ENCODE results near the gene LIN7C. TPM values are rescaled to one million over a fixed set of nuclear protein-coding genes. Genes with fewer than 3 reads are reported as not detected.

Gene LIN7C
- total and polyA plus RNA-seq, 4 donors: 5.2 to 43.7 (median 25.8) TPM

DNA sequence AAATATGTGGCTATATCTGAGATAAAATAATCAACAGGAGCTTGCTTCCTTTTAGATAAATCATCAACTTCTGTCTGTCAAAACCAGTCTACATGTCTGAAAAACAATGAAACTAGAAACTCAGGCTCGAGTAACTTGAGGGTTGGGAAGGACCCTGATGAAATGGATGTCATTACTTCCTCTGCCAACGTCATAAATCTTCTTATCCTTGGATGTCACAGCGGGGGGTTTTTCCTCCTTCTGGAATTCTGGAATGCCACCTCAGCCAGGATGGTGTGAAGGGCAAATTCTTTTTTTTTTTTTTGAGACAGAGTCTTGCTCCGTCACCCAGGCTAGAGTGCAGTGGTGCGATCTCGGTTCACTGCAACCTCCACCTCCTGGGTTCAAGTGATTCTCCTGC is 47.4 kb downstream of the LIN7C start:
- peaks cover 12 to 63% (median 40%) of the 10 kb centered on the region in 4 donors for H3K4me1 ChIP-seq (ENCODE audit: control insufficient read depth in 4 of 4, insufficient read depth in 4 of 4, low read length in 3 of 4)
- TF ChIP-seq, protein P1, sequence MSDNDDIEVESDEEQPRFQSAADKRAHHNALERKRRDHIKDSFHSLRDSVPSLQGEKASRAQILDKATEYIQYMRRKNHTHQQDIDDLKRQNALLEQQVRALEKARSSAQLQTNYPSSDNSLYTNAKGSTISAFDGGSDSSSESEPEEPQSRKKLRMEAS (IDR thresholded peaks at IDR 0.05): no peak
- TF ChIP-seq, protein P2, sequence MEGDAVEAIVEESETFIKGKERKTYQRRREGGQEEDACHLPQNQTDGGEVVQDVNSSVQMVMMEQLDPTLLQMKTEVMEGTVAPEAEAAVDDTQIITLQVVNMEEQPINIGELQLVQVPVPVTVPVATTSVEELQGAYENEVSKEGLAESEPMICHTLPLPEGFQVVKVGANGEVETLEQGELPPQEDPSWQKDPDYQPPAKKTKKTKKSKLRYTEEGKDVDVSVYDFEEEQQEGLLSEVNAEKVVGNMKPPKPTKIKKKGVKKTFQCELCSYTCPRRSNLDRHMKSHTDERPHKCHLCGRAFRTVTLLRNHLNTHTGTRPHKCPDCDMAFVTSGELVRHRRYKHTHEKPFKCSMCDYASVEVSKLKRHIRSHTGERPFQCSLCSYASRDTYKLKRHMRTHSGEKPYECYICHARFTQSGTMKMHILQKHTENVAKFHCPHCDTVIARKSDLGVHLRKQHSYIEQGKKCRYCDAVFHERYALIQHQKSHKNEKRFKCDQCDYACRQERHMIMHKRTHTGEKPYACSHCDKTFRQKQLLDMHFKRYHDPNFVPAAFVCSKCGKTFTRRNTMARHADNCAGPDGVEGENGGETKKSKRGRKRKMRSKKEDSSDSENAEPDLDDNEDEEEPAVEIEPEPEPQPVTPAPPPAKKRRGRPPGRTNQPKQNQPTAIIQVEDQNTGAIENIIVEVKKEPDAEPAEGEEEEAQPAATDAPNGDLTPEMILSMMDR (IDR thresholded peaks at IDR 0.05; ENCODE audit: low read depth, low read length, missing input control): no peak
- no peak for TF ChIP-seq HNF4G (IDR thresholded peaks at IDR 0.05)
- no peak for TF ChIP-seq SP1 (IDR thresholded peaks at IDR 0.05)
- no peak for TF ChIP-seq FOXA2 (IDR thresholded peaks at IDR 0.05)
- no peak for TF ChIP-seq NR2F2 (IDR thresholded peaks at IDR 0.05)
- TF ChIP-seq, protein P3, sequence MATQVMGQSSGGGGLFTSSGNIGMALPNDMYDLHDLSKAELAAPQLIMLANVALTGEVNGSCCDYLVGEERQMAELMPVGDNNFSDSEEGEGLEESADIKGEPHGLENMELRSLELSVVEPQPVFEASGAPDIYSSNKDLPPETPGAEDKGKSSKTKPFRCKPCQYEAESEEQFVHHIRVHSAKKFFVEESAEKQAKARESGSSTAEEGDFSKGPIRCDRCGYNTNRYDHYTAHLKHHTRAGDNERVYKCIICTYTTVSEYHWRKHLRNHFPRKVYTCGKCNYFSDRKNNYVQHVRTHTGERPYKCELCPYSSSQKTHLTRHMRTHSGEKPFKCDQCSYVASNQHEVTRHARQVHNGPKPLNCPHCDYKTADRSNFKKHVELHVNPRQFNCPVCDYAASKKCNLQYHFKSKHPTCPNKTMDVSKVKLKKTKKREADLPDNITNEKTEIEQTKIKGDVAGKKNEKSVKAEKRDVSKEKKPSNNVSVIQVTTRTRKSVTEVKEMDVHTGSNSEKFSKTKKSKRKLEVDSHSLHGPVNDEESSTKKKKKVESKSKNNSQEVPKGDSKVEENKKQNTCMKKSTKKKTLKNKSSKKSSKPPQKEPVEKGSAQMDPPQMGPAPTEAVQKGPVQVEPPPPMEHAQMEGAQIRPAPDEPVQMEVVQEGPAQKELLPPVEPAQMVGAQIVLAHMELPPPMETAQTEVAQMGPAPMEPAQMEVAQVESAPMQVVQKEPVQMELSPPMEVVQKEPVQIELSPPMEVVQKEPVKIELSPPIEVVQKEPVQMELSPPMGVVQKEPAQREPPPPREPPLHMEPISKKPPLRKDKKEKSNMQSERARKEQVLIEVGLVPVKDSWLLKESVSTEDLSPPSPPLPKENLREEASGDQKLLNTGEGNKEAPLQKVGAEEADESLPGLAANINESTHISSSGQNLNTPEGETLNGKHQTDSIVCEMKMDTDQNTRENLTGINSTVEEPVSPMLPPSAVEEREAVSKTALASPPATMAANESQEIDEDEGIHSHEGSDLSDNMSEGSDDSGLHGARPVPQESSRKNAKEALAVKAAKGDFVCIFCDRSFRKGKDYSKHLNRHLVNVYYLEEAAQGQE (IDR thresholded peaks at IDR 0.05): no peak
- no peak for TF ChIP-seq GABPA (IDR thresholded peaks at IDR 0.05 in 1 of 2, conservative IDR thresholded peaks at IDR 0.05 in 1 of 2)
- no peaks in the 10 kb centered on the region for H3K27me3 ChIP-seq (ENCODE audit: control insufficient read depth in 4 of 4, insufficient read depth in 4 of 4, low read length in 3 of 4)
- no peaks in the 10 kb centered on the region for H3K9me3 ChIP-seq (ENCODE audit: control insufficient read depth in 4 of 4, low read length in 3 of 4)
- H3K36me3 ChIP-seq (ENCODE audit: control insufficient read depth in 4 of 4, insufficient read depth in 3 of 4, low read depth in 1 of 4, low read length in 3 of 4): no peaks in the 10 kb centered on the region
- H3K27ac ChIP-seq (ENCODE audit: low read depth in 1 of 2, low read length in 2 of 2): no peak overlapping the region
- no peak overlapping the region for H3K4me3 ChIP-seq (ENCODE audit: low read depth in 1 of 3, low read length in 3 of 3)
- 85% methylated on average over 6 of the region's 6 CpGs for WGBS
- no peak overlapping the region for H3K9ac ChIP-seq (ENCODE audit: low read depth in 1 of 2, low read length in 2 of 2)
- no peak for DNase-seq (ENCODE audit: low spot score)

DNA sequence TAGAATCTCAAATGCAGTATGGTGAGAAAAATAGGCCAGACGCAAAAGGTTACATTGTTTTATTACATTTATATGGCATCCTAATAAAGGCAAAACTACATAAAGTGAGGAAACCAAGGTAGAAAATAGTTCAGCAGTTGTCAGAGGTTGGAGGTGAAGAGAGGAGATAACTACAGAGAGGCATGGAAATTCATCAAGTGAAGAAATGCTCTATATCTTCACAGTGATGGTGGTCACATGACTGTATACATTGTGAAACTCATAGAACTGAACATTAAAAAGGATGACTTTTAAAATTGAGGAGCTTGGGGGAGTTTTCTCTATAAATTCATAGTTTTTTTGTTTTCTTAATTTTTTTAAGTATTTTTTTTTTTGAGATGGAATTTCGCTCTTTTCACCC is 48.4 kb downstream of the LIN7C start:
- no peaks in the 10 kb centered on the region for H3K36me3 ChIP-seq (ENCODE audit: control insufficient read depth in 4 of 4, insufficient read depth in 3 of 4, low read depth in 1 of 4, low read length in 3 of 4)
- no peaks in the 10 kb centered on the region for H3K27me3 ChIP-seq (ENCODE audit: control insufficient read depth in 4 of 4, insufficient read depth in 4 of 4, low read length in 3 of 4)
- 94% methylated on average over 2 of the region's 2 CpGs for WGBS
- TF ChIP-seq GABPA (IDR thresholded peaks at IDR 0.05 in 1 of 2, conservative IDR thresholded peaks at IDR 0.05 in 1 of 2) (no peak), RAD21 (IDR thresholded peaks at IDR 0.05) (no peak), EGR1 (IDR thresholded peaks at IDR 0.05; ENCODE audit: low read depth in 2 of 2) (no peak), FOXA2 (IDR thresholded peaks at IDR 0.05) (no peak)
- TF ChIP-seq, protein P4, sequence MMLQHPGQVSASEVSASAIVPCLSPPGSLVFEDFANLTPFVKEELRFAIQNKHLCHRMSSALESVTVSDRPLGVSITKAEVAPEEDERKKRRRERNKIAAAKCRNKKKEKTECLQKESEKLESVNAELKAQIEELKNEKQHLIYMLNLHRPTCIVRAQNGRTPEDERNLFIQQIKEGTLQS (IDR thresholded peaks at IDR 0.05): no peak
- TF ChIP-seq, protein P1 (IDR thresholded peaks at IDR 0.05): no peak
- TF ChIP-seq, protein P3 (IDR thresholded peaks at IDR 0.05): no peak
- H3K9me3 ChIP-seq (ENCODE audit: control insufficient read depth in 4 of 4, low read length in 3 of 4): no peaks in the 10 kb centered on the region
- no peak overlapping the region for H3K27ac ChIP-seq (ENCODE audit: low read depth in 1 of 2, low read length in 2 of 2)
- no peak for DNase-seq (ENCODE audit: low spot score)
- H3K9ac ChIP-seq (ENCODE audit: low read depth in 1 of 2, low read length in 2 of 2): no peak overlapping the region
- H3K4me1 ChIP-seq (ENCODE audit: control insufficient read depth in 4 of 4, insufficient read depth in 4 of 4, low read length in 3 of 4): peaks cover 15 to 58% (median 38%) of the 10 kb centered on the region in 4 donors
- no peak overlapping the region for H3K4me3 ChIP-seq (ENCODE audit: low read depth in 1 of 3, low read length in 3 of 3)

Measured in liver (tissue), 9 donors.